ENCODE measurements around the gene HCN2.

The HCN2 gene

DNA sequence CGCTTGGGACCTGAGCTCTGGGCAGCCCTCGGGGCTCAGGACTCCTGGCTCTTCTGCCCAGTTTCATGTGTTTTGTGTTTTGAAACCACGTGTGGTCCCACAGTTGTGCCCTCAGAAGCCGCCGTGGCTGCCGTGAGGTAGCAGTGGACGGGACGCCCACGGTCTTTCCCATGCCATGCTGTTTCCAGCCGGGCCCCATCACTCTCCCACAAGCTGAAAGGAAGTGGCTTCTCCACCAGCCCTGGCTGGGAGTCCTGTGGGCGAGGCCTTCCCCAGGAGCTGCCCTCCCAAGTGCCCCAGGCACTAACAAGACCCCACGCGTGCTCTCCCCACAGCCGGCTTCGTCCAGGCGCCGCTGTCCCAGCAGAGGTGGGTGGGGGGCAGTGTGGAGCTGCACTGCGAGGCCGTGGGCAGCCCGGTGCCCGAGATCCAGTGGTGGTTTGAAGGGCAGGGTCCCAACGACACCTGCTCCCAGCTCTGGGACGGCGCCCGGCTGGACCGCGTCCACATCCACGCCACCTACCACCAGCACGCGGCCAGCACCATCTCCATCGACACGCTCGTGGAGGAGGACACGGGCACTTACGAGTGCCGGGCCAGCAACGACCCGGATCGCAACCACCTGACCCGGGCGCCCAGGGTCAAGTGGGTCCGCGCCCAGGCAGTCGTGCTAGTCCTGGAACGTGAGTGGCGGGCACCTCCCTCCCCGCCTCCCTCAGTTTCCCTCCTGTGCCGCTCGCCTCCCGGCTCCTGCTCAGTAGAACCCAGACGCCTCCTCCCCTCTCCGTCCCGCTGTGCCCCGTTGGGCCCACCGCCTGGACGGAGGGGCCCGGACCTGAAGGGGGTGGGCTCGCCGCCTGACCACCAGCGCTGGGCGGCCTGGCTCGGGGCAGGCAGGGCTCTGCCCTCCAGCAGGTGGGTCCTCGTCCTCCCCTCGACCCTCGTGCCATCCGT lies 12.0 kb upstream of the HCN2 start:
- DNase-seq (ENCODE audit: low spot score) = no peak
- Histone ChIP-seq H4K8ac (ENCODE audit: low read depth, low read length) (no peak overlapping the region), H3K4ac (ENCODE audit: low read length) (no peak overlapping the region), H3K79me1 (ENCODE audit: low read depth, low read length) (peaks cover 36% of the 10 kb centered on the region), H3K4me1 (ENCODE audit: control insufficient read depth in 2 of 2, insufficient read depth in 1 of 2, low read depth in 1 of 2, low read length in 2 of 2) (peaks cover 13 to 17% of the 10 kb centered on the region in 2 donors), H3K18ac (ENCODE audit: low read length) (peak overlapping the region; percentile 19), H2AFZ (ENCODE audit: low read length) (no peak overlapping the region), H2AK5ac (ENCODE audit: low read depth, low read length) (peak overlapping the region; percentile 61), H3K4me3 (ENCODE audit: low read length in 2 of 2) (no peak overlapping the region), H3K27ac (replicated peaks; ENCODE audit: low read length) (no peak overlapping the region), H4K91ac (ENCODE audit: low read depth, low read length, poor library complexity) (no peak overlapping the region), H2BK120ac (ENCODE audit: low read depth, low read length) (no peak overlapping the region), H3K23ac (ENCODE audit: low read depth, low read length, poor library complexity) (peak overlapping the region; percentile 89), H2BK12ac (ENCODE audit: low read length) (peak overlapping the region; percentile 22), H3K14ac (ENCODE audit: low read length) (peak overlapping the region; percentile 71), H3K4me2 (ENCODE audit: insufficient read depth, low read length, poor library complexity, severe bottlenecking) (no peak overlapping the region), H3K9ac (ENCODE audit: low read depth, low read length, poor library complexity) (peak overlapping the region; percentile 21), H2BK15ac (ENCODE audit: low read length) (no peak overlapping the region), H3K27me3 (ENCODE audit: control insufficient read depth in 3 of 3, insufficient read depth in 3 of 3, low read depth in 1 of 3, low read length in 3 of 3) (no peaks in the 10 kb centered on the region), H3K9me3 (replicated peaks in 1 of 2; ENCODE audit: control insufficient read depth in 2 of 2, insufficient read depth in 1 of 2, low read depth in 1 of 2, low read length in 2 of 2) (no peaks in the 10 kb centered on the region), H2BK5ac (ENCODE audit: low read length) (peak overlapping the region; percentile 66), H3K36me3 (replicated peaks in 1 of 2; ENCODE audit: control insufficient read depth in 2 of 2, insufficient read depth in 2 of 2, low read length in 2 of 2) (peaks cover 43 to 68% of the 10 kb centered on the region in 2 donors)
- WGBS, 2 donors (ENCODE audit: extremely low coverage in 2 of 2, insufficient read length in 2 of 2, insufficient replicate concordance in 1 of 2) = no CpG with 5 or more reads among the region's 66 CpGs

DNA sequence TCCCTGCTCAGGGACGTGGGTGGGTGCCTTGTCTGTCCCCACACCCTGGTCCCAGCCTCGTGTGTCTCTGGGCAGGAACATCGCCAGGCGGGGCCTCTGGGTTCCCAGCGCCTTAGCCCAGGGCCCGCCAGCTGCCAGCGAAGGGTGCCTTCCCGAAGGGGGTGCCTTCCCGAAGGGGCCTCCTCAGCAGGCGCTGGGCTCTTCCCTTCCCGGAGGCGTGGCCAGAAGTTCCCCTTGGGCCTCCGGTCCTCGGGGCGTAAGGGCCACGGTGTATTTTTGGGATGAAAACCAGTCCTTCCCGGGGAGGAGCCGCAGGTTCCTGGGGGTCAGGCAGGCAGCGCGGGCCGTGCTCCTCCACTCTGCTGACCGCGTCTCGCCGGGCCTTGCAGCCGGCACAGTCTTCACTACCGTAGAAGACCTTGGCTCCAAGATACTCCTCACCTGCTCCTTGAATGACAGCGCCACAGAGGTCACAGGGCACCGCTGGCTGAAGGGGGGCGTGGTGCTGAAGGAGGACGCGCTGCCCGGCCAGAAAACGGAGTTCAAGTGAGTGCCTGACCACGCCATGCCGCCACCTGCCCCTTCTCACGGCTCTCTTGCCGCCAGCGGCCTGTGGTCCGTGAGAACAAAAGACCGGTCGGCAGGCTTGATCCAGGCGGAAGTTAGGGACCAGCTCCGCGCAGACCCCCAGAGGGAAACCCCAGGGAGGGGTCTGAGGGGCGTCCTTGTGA lies 10.4 kb upstream of the HCN2 start:
- no peak overlapping the region for H4K91ac ChIP-seq (ENCODE audit: low read depth, low read length, poor library complexity)
- no peak overlapping the region for H2BK12ac ChIP-seq (ENCODE audit: low read length)
- peaks cover 32% of the 10 kb centered on the region for H3K79me1 ChIP-seq (ENCODE audit: low read depth, low read length)
- H2BK15ac ChIP-seq (ENCODE audit: low read length) = no peak overlapping the region
- no peak overlapping the region for H3K18ac ChIP-seq (ENCODE audit: low read length)
- H3K36me3 ChIP-seq (replicated peaks in 1 of 2; ENCODE audit: control insufficient read depth in 2 of 2, insufficient read depth in 2 of 2, low read length in 2 of 2) = peaks cover 50 to 80% of the 10 kb centered on the region in 2 donors
- no peak for DNase-seq (ENCODE audit: low spot score)
- no peaks in the 10 kb centered on the region for H3K9me3 ChIP-seq (replicated peaks in 1 of 2; ENCODE audit: control insufficient read depth in 2 of 2, insufficient read depth in 1 of 2, low read depth in 1 of 2, low read length in 2 of 2)
- H3K4me3 ChIP-seq (ENCODE audit: low read length in 2 of 2) = no peak overlapping the region
- peak overlapping the region; percentile 34 for H3K23ac ChIP-seq (ENCODE audit: low read depth, low read length, poor library complexity)
- no peak overlapping the region for H2BK120ac ChIP-seq (ENCODE audit: low read depth, low read length)
- H2BK5ac ChIP-seq (ENCODE audit: low read length) = no peak overlapping the region
- no peaks in the 10 kb centered on the region for H3K27me3 ChIP-seq (ENCODE audit: control insufficient read depth in 3 of 3, insufficient read depth in 3 of 3, low read depth in 1 of 3, low read length in 3 of 3)
- no peak overlapping the region for H2AFZ ChIP-seq (ENCODE audit: low read length)
- no peak overlapping the region for H3K4me2 ChIP-seq (ENCODE audit: insufficient read depth, low read length, poor library complexity, severe bottlenecking)
- no peak overlapping the region for H2AK5ac ChIP-seq (ENCODE audit: low read depth, low read length)
- no peak overlapping the region for H3K14ac ChIP-seq (ENCODE audit: low read length)
- no peak overlapping the region for H3K4ac ChIP-seq (ENCODE audit: low read length)
- peaks cover 13 to 17% of the 10 kb centered on the region in 2 donors for H3K4me1 ChIP-seq (ENCODE audit: control insufficient read depth in 2 of 2, insufficient read depth in 1 of 2, low read depth in 1 of 2, low read length in 2 of 2)
- no CpG with 5 or more reads among the region's 46 CpGs for WGBS, 2 donors (ENCODE audit: extremely low coverage in 2 of 2, insufficient read length in 2 of 2, insufficient replicate concordance in 1 of 2)
- H4K8ac ChIP-seq (ENCODE audit: low read depth, low read length) = no peak overlapping the region
- H3K27ac ChIP-seq (replicated peaks; ENCODE audit: low read length) = no peak overlapping the region
- H3K9ac ChIP-seq (ENCODE audit: low read depth, low read length, poor library complexity) = peak overlapping the region; percentile 44

DNA sequence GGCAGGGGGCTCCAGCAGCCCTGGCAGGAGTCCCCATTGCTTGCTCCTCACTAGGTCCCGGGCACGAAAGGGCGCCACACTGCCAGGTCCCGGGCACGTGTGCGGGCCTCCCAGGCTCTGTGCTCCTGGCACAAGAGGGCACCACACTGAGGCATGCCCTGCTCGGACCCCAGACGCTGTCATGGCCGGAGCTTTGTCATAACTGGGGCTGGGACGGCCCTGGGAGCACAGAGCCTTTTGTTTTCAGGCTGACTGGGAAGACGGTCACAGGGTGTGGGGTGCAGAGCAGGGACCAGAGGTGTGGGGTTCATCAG lies 9.9 kb upstream of the HCN2 start:
- H3K36me3 ChIP-seq (replicated peaks in 1 of 2; ENCODE audit: control insufficient read depth in 2 of 2, insufficient read depth in 2 of 2, low read length in 2 of 2) = peaks cover 50 to 76% of the 10 kb centered on the region in 2 donors
- no peak overlapping the region for H3K4me2 ChIP-seq (ENCODE audit: insufficient read depth, low read length, poor library complexity, severe bottlenecking)
- no peaks in the 10 kb centered on the region for H3K27me3 ChIP-seq (ENCODE audit: control insufficient read depth in 3 of 3, insufficient read depth in 3 of 3, low read depth in 1 of 3, low read length in 3 of 3)
- H2BK120ac ChIP-seq (ENCODE audit: low read depth, low read length) = no peak overlapping the region
- no peak for DNase-seq (ENCODE audit: low spot score)
- no peak overlapping the region for H2BK12ac ChIP-seq (ENCODE audit: low read length)
- no peak overlapping the region for H3K23ac ChIP-seq (ENCODE audit: low read depth, low read length, poor library complexity)
- no peak overlapping the region for H3K9ac ChIP-seq (ENCODE audit: low read depth, low read length, poor library complexity)
- H4K91ac ChIP-seq (ENCODE audit: low read depth, low read length, poor library complexity) = no peak overlapping the region
- no peak overlapping the region for H3K27ac ChIP-seq (replicated peaks; ENCODE audit: low read length)
- peak overlapping the region; percentile 38 for H3K14ac ChIP-seq (ENCODE audit: low read length)
- no peak overlapping the region for H3K18ac ChIP-seq (ENCODE audit: low read length)
- H3K4me1 ChIP-seq (ENCODE audit: control insufficient read depth in 2 of 2, insufficient read depth in 1 of 2, low read depth in 1 of 2, low read length in 2 of 2) = peaks cover 8 to 15% of the 10 kb centered on the region in 2 donors
- H3K9me3 ChIP-seq (replicated peaks in 1 of 2; ENCODE audit: control insufficient read depth in 2 of 2, insufficient read depth in 1 of 2, low read depth in 1 of 2, low read length in 2 of 2) = no peaks in the 10 kb centered on the region
- WGBS, 2 donors (ENCODE audit: extremely low coverage in 2 of 2, insufficient read length in 2 of 2, insufficient replicate concordance in 1 of 2) = no CpG with 5 or more reads among the region's 11 CpGs
- H2BK5ac ChIP-seq (ENCODE audit: low read length) = no peak overlapping the region
- H4K8ac ChIP-seq (ENCODE audit: low read depth, low read length) = no peak overlapping the region
- H2AK5ac ChIP-seq (ENCODE audit: low read depth, low read length) = no peak overlapping the region
- no peak overlapping the region for H2BK15ac ChIP-seq (ENCODE audit: low read length)
- H3K4ac ChIP-seq (ENCODE audit: low read length) = no peak overlapping the region
- no peak overlapping the region for H2AFZ ChIP-seq (ENCODE audit: low read length)
- H3K4me3 ChIP-seq (ENCODE audit: low read length in 2 of 2) = no peak overlapping the region
- peaks cover 34% of the 10 kb centered on the region for H3K79me1 ChIP-seq (ENCODE audit: low read depth, low read length)

DNA sequence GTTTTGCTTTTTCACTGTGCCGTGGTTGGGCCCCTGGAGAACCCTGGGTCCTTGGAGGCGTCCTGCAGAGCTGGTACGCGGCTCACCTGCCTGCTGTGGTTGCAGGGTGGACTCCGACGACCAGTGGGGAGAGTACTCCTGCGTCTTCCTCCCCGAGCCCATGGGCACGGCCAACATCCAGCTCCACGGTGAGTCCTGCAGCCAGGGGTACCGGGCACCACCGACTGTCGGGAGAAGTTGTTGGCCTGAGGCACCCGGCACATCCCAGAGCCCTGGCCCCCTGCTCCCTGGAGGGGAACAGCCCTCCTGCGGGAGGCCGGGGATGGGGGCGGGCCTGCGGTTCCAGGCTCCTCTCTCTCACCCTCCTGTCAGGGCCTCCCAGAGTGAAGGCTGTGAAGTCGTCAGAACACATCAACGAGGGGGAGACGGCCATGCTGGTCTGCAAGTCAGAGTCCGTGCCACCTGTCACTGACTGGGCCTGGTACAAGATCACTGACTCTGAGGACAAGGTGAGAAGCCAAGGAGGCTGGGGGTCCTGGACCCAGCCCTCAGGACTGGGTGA lies 9.3 kb upstream of the HCN2 start:
- Histone ChIP-seq H3K18ac (ENCODE audit: low read length) (peak overlapping the region; percentile 38), H2AFZ (ENCODE audit: low read length) (no peak overlapping the region), H3K4me3 (ENCODE audit: low read length in 2 of 2) (no peak overlapping the region), H3K9me3 (replicated peaks in 1 of 2; ENCODE audit: control insufficient read depth in 2 of 2, insufficient read depth in 1 of 2, low read depth in 1 of 2, low read length in 2 of 2) (no peaks in the 10 kb centered on the region), H3K36me3 (replicated peaks in 1 of 2; ENCODE audit: control insufficient read depth in 2 of 2, insufficient read depth in 2 of 2, low read length in 2 of 2) (peaks cover 50 to 72% of the 10 kb centered on the region in 2 donors), H2AK5ac (ENCODE audit: low read depth, low read length) (no peak overlapping the region), H3K79me1 (ENCODE audit: low read depth, low read length) (peaks cover 36% of the 10 kb centered on the region), H3K4me2 (ENCODE audit: insufficient read depth, low read length, poor library complexity, severe bottlenecking) (no peak overlapping the region), H4K8ac (ENCODE audit: low read depth, low read length) (peak overlapping the region; percentile 65), H2BK15ac (ENCODE audit: low read length) (no peak overlapping the region), H3K27me3 (ENCODE audit: control insufficient read depth in 3 of 3, insufficient read depth in 3 of 3, low read depth in 1 of 3, low read length in 3 of 3) (no peaks in the 10 kb centered on the region), H2BK12ac (ENCODE audit: low read length) (no peak overlapping the region), H3K4me1 (ENCODE audit: control insufficient read depth in 2 of 2, insufficient read depth in 1 of 2, low read depth in 1 of 2, low read length in 2 of 2) (peaks cover 2 to 11% of the 10 kb centered on the region in 2 donors), H3K23ac (ENCODE audit: low read depth, low read length, poor library complexity) (peak overlapping the region; percentile 65), H3K9ac (ENCODE audit: low read depth, low read length, poor library complexity) (no peak overlapping the region), H3K14ac (ENCODE audit: low read length) (peak overlapping the region; percentile 38), H4K91ac (ENCODE audit: low read depth, low read length, poor library complexity) (no peak overlapping the region), H3K27ac (replicated peaks; ENCODE audit: low read length) (no peak overlapping the region), H2BK120ac (ENCODE audit: low read depth, low read length) (no peak overlapping the region), H3K4ac (ENCODE audit: low read length) (no peak overlapping the region), H2BK5ac (ENCODE audit: low read length) (no peak overlapping the region)
- no CpG with 5 or more reads among the region's 22 CpGs for WGBS, 2 donors (ENCODE audit: extremely low coverage in 2 of 2, insufficient read length in 2 of 2, insufficient replicate concordance in 1 of 2)
- DNase-seq (ENCODE audit: low spot score) = no peak
